ENCODE results near the gene FKBP1A.

The FKBP1A gene

DNA sequence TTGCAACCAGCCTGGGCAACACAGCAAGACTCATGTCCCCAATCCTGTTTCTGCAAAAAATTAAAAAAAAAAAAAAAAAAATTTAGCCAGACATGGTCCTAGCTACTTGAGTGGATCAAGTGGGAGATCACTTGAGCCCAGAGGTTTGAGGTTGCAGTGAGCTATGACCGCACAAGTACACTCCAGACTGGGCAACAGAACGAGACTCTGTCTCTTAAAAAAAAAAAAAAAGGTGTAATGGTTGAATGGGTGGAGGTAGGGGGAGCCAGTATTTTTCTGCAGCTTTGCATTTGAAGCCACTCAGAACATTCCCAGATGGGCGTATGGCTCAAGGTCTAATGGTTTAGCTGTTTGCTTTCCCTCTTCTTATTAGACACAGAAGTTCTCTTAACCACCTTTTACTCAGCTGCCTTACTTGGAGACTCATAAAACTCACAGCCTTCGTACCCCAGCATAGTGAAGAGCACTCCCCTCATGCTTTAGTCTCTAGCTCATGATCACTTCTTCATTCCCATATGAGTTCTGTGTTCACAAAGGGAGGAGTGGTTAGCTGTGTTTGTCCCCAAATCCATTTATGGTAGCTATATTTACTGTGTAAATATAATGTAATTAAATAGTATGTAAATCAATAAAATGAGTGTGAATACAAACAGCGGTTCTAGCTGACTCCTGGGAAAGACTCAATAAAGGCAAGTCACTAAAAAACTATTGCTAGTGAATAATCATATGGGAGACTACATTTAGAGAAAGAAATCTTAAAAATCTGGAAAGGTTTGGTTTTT lies 9.0 kb downstream of the FKBP1A start:
- DNase-seq: no peak

DNA sequence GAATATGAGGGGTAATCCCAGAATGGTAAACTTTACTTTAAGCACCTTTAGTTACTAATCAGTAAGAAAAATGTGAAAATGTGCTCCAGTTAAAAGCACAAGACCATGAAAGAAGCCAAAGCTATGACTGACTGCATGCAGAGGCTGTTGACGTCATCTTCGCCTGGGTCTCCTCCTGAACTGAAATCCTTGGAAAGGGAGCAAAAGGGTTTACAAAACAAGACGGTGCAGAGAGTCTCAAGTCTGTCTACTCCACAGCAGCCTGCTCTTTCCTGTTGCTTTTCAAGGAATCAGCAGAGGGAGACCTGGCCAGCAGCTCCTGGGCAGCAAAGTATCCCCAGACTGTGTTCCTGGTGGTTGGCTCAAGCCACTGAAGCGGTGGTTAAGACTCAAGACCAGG lies 10.2 kb downstream of the FKBP1A start:
- no peak for DNase-seq

DNA sequence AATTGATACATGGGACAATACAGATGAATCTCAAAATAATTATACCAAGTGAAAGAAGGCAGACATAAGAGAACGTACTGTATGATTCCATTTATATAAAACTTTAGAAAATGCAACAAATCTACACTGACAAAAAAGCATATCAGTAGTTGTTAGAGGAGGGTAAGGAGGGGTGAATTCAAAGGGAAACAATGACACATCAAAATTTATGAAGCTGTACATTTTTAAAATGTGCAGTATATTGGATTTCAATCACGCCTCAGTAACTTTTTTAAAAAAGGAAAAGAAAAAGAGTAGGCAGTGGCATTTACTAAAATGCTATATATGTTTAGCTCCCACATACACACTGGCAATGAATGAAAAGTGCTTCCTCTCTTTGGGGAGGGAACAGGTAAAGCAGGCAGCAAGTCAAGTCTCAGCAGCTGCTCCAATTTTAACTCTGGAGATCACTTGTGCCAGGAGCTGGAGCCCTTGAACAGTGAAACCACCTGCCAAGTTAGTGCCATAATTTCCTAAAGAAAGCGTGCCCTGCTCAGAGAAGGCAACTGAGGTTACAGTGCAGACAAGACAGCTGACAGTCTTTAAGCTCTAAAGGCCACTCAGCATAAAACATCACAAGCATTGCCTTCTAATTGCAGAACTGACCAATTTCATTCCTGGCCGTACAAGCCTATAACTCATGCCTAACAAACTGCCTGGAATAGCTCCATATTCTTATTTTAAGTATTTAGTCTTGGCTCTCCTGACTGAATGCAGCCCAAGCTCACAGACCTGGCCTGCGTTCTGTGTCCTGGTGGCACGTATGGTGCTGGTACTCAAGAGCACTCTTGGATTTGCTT lies 10.9 kb downstream of the FKBP1A start:
- DNase-seq: no peak

DNA sequence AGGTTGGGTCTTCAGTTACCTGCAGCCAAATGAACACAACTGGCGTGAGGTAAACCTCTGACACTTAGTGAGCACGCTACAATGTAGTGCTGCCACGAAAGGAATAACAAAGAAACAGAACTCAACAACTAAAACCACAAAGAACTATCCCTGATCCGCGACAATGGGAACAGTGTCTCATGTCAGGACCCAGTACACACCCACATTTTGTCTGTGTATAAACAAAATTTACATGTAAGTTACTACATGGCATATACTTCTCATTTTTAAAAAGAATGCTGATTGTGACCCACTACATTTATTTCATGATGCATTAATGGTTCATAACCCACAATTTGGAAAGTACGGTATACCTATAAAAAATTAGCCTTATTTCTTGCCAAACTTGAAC lies 14.1 kb downstream of the FKBP1A start:
- DNase-seq: no peak

DNA sequence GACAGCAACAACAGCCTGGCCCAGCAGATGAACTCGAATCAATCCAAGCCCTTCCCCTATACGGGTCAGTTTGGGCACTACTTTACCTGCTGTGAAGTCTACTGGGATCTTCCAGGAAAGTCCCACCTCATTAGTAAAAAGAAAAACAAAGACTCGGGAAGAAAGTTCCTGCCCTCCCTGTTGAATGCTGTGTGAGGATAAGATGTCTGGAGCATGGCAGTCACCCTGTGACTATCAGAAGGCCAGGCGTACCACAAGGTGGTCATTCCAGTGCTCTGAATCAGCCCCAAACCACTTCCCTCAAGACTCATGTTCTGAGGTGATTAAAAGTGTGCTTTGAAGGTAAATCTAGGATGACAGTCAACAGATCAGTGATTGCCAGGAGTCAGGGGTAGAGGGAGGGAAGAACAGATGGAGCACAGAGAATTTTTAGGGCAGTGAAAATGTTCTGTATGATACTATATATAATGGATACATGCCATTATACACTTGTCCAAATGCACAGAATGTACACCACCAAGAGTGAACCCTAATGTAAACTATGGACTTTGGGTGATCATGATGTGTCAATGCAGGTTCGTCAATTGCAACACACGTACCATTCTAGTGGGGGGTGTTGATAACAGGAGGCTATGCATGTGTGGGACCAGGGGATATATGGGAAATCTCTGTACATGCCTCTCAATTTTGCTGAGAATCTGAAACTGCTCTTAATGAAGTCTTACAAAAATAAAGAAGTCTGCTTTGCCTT lies 14.7 kb downstream of the FKBP1A start:
- peak; percentile 65 for DNase-seq

DNA sequence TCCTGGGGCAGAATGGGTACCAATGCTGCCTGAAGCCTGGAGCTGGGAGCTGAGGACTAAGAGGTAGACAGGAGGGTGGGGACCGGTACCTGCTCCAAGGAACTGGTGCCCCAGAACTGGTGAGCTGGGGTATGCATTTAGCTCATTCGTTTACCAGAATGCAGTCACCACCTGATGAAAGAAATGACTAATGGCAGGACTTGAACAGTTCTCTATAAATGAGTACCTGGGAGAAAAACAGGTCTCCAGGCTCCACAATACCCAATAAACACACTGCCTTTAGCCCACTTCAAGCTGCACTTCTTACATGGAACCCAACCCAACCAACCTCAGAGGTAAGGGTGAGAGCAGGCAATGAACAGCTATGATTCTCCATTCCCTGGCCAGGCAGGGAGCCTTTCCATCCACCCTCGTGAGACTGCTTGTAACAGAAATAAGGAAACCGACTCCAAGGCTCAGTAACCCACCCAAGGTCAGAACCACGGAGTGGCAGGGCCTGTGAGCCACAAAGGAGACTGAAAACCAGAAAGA lies 15.4 kb downstream of the FKBP1A start:
- DNase-seq: peak; percentile 78

DNA sequence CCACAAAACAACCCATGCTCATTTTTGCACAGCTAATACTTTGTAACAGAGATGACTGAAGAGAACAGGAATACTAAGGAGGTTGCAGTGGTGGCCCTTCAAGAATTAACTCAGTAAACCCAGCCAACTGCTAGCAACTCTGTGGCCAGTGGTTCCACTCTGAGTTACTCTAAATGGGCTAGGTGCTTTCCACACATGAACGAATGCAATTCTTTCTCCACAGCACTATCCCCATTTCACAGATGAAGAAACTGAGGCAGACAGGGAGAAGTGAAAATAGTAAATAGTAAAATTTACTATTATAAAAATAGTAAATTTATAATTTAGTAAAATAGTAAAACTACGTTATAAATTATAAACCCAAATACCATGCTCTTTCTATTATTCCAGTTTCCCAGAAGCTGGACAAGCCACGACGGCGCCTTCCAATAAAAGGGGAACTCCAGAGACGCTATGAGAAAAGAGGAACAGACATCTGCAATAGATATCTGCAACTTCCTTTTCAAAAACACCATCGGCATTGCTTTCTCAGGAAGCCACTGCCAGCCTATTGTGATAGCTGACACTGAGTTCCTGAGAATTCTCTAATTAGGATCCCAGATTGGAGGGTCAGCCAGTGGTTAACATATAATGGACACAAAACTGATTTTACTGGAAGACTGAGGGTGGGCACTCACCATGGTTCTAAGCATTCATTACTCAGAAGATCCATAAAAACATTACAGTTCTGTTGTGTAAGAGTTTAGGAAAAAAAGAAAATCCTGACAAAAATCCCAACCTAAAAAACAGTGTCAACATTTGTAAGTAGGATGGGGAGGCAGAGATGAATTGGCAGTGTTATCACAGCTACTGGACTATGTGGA lies 16.2 kb downstream of the FKBP1A start:
- no peak for DNase-seq

DNA sequence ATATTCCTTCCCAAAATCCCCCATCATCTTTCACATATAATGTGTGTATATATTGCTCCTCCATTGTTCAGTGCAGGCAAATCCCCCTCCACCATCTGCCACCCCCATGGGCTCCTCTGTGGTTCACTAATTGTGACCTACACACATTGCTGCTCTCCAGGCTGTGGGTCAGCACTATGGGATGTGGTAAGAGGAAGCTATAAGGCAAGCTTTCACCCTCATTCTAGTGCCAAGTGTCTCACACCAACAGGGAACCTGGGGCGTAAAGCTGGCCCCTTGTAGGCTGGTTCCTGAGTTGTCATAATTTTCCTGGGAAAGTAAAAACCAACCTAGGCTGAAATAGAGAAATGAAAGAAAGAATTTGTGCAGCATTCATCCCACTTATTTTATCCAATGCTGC lies 16.8 kb downstream of the FKBP1A start:
- DNase-seq: no peak

DNA sequence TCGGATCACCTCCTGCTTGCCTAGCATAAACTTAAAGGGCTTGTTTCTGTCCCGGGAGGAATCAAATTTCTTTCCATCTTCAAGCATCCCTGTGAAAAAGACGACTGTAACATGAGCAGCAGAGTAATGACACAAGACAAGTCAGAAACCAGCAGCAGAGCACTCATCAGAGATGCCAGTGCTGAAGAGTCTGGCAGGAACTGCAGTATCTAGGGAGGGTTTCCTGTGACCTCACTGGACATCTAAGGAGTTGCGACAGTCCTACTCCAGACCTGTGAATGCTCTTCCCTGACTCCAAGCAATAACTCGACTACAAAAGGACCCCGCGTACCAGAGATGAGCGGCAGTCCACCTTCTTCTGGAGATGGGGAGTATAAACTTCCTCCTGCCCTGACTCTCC lies 17.3 kb downstream of the FKBP1A start:
- no peak for DNase-seq

DNA sequence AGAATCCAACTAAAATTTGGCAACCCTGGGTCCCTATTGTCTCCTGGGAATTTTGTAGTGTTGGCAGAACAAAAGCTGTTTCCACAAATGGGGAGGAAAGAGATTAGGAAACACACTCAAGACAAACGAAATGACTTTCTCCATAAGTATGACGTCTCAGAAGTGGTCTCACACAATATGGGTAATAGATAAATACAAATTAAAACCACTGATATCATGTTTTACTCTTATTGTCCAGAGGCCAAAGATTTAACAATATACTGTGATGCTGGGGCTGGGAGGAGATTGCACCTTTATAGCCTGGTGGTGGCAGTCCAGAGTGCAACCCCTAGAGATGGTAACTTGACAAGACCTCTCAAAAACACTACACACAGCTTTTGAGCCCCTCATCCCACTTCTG lies 18.6 kb downstream of the FKBP1A start:
- DNase-seq: no peak

DNA sequence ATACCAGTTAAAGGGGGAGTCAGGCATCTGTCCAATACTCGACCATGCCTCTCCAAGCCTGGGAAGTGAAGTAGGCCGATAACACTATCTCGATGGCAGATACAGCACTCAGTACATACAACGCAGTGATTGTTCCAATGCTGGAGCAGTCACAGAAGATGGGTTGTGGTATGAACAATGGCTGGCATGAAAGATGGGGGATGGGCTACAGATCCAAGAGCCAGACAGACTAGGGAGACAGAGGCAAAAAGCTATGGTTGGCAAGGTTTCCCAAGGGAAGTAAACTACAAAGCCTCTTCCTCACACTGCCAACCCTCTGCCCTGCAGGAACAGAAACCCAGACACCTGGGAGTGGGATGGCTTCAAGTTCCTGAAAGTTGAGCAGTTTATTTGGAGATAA lies 19.2 kb downstream of the FKBP1A start:
- no peak for DNase-seq

DNA sequence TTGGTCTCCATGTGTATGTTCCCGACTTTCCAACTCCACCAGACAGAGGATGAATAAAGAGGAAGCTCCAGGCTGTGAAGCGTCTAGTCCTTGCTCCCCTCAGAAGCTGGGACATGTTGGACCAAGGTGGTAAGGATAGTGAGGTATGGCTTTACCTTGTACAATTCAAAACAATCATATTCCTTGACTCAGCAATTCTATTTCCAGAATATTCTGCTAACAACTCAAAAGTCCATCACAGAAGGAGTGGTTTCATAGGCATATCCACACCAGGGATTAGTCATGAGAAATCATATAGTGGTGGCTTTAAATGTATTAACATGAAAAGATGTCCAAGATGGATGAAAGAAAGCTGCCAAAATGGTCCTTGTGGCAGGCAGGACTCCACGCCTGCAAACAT lies 19.8 kb downstream of the FKBP1A start:
- no peak for DNase-seq

DNA sequence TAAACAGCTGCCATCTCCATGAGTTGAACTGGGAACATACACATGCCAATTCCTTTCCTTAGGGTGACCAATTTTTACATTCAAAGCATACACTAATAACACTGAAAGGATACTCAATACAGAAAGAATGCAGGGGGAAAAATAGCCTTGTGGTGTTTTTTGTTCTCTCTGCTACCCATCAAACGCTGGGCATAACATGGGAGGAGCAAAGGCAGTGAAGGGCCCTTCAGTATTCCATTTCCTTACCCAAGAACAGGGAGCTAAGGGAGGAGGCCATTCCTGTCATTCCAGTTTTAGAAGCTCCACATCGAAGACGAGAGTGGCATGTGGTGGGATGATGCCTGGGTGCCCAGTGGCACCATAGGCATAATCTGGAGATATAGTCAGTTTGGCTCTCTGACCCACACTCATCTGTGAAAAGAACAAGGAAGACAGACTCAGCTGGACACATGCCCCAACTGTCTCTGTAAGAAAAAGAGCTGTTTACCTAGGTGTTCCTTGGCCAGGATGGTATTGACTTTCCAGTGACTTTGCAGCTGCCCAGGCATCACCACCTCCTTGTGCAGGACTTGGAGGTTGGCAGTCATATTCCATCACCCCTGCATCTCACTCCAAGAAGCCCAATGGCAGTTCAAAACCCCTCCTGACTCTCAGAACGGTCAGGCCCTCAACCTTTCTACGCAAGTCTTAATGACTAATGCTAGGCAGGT lies 20.9 kb downstream of the FKBP1A start:
- DNase-seq: no peak

DNA sequence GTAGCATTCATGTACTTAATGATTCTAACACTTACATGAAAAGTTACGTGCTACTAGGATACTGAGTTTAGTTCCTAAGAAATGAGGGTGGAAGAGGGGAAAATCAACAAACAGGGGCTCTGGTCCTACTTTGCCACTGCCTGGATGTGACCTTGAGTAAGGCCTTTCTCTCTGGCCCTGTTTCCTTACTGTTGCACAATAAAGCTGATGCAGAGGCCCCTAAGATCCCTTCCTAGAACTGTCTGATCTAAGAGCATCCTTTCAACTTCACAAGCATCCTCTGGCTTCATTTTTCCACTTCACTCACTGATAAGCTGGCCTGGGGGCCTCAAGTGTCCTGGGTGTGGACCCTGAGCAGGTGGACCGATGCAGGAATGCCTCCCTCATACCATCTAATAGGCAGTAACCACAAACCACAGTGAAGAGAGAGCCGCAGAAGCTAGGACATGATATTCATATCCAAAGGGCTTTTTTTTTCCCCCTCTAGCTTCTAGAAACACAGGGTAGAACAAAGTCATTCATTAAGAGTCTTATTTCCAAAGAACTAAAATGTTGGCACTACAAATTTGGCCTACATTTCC lies 21.6 kb downstream of the FKBP1A start:
- DNase-seq: no peak

DNA sequence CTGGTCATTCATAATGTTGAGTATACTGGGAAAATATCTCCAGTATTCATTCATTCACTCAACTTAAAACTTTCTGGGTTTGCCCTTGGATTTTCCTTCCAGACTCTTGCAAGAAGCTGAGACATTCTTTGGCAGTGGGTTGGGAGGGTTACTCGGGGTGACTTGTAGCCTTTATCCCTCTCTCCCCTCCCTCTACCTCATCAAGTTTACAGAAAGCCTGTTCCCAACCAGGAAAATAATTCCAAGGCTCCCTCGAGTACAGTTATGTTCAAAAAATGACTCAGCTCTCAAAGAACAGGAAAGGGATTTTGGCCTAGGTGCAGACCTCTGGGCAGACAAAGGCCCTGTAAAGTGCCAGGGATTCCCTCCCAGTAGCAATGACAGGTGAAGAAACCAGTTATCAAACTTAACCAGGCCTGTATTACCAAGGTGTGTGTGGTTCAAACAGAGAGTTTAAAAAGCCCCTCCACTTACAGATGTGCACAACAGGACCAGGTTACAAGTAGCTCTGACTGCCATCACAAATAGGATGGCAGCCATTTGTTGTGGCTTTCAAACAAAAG lies 22.2 kb downstream of the FKBP1A start:
- DNase-seq: no peak

DNA sequence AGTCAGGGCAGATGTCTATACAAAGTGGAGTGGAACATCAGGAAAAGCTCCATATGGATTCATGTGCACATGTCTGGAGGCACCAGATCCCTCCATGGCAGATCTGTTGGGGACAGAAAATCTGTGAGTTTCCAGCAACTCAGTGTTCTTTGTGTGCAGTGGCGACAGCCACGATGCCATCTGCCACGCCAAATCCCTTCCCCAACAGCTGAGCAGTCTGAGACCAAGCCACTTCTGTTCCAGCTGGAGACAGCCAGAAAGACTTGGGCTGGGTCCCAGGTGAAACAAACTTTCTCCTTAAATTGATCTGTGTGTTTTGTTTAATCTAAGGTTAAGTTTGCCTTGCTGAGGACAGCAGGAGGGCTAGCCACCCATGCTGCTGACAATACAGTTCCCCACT lies 22.9 kb downstream of the FKBP1A start:
- DNase-seq: no peak

DNA sequence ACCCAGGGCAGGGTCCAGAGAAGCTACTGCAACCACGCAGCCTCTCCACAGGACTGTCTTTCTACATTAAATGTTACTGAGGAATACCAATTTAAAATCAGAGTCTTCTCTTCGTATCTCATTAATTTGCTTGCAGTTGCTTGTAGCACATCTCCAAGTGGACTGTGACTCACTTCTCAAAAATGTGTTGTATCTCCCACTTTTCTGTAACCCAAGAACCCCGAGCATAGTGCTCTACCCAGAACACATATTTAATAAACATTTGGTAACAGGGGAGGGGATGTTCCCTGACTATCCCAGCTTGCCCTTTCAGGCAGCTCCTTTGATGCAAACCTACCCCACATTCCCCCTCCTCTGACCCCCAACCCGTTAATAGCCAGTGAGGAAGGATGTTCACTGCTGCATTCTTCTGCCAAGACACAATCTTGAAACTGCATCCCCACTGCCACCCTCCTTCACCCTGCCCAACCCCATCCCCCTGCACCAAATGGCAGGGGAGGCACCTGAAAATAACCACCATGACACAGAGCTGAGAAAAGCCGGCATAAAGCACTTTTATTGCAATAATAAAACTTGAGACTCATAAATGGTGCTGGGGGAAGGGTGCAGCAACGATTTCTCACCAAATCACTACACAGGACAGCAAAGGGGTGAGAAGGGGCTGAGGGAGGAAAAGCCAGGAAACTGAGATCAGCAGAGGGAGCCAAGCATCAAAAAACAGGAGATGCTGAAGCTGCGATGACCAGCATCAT lies 24.2 kb downstream of the FKBP1A start:
- DNase-seq: no peak

DNA sequence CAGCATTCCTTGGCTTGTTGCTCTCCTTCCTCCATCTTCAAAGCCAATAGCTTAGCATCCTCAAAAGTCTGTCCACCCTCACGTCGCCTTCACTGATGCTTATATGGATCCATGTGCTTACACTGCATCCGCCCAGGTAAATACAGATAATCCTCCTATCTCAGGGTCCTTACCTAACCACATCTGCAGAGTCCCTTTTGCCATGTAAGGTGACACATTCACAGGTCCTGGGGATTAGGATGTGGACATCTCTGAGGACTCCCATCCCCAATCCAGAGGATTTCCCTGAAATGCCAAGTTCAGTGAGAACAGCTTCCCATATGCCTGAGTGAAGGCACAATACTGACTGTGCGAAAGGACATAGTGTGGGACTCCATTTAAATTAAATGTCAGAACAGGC lies 25.4 kb downstream of the FKBP1A start:
- no peak for DNase-seq

DNA sequence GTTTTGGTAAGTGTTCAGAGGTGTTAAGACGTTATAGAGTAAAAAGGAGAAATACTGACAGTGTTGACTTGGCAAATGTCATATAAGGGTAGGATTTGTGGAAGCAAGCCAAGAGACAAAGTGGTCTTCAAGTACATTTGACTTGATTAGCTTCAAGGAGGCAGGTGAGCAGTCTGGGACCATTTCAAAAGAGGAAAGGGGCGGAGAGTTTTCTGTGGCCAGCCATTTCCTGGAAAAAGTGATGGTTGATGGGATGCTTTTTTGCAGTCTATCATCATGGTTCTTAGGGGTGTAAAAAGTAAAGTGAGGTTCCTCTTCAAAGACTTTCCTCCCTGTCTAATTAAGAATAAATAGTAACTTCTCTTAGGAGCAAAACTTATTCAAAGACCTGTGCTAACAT lies 28.7 kb downstream of the FKBP1A start:
- peak; percentile 60 for DNase-seq

DNA sequence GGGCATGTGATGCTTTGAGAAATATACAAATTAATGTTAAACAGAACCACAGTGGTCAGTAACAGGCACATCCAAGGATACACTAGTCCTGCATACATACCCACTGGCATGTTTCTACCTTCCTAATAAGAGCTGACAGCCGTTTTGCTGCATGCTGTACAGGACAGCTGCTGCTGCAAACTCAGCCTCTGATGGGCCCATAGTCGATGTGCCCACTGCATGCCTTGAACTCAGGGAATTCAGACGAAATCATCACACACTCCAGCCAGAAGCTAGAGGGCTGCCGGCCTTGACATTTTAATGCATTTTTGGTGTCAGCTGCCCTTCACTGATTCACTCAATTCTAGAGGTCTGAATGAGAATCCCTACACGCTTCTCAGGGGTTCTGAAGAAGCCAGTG lies 29.3 kb downstream of the FKBP1A start:
- no peak for DNase-seq

All from activated CD4-positive, alpha-beta T cell treated with anti-CD3 and anti-CD28 coated beads, Interleukin-2, Interleukin-6, amounts not matched to agents 100 ng/mL and 50 ng/mL, durations not matched to agents 16 hours and 8 hours (primary cell).